ENCODE data around the gene LMO7.
"Not testable (repeated sequence)": the region's sequence is repeated elsewhere in the genome, so short reads cannot be mapped to it uniquely, and the experiment has no call there.

LMO7 gene

GRCh38 chr13:75726306-75726705, 90.2 kb downstream of the LMO7 start:
- no peak overlapping the region for H3K4me2 ChIP-seq (ENCODE audit: low read length)
- no peaks in the 10 kb centered on the region for H4K20me1 ChIP-seq (ENCODE audit: insufficient read depth, low read length)
- peaks cover 9% of the 10 kb centered on the region; the same call in 1 of the 2 replicates for H3K36me3 ChIP-seq (ENCODE audit: insufficient read depth, low read length)
- no peak overlapping the region for H3K4me3 ChIP-seq (ENCODE audit: low read depth, low read length, poor library complexity, severe bottlenecking)
- H3K27ac ChIP-seq (ENCODE audit: low read depth, low read length, poor library complexity, severe bottlenecking): no peak overlapping the region
- TF ChIP-seq EZH2 (IDR thresholded peaks at IDR 0.05; ENCODE audit: borderline replicate concordance, low read length): no peak
- TF ChIP-seq CTCF (IDR thresholded peaks at IDR 0.05; ENCODE audit: low read length): no peak
- H3K79me2 ChIP-seq (ENCODE audit: insufficient read depth, low read length): no peaks in the 10 kb centered on the region
- H2AFZ ChIP-seq (ENCODE audit: low read length): no peak overlapping the region
- no peaks in the 10 kb centered on the region for H3K27me3 ChIP-seq (ENCODE audit: insufficient read depth, low read length)
- H3K9ac ChIP-seq (ENCODE audit: low read length): no peak overlapping the region
- H3K9me3 ChIP-seq (ENCODE audit: low read length): no peaks in the 10 kb centered on the region
- no peaks in the 10 kb centered on the region for H3K9me2 ChIP-seq (ENCODE audit: low read depth, low read length)
- H3K4me1 ChIP-seq (ENCODE audit: insufficient read depth, low read length, severe bottlenecking): no peaks in the 10 kb centered on the region
- no peaks in the 10 kb centered on the region for H3F3A ChIP-seq (ENCODE audit: insufficient read depth, low read length)

GRCh38 chr13:75733113-75733512, 97.0 kb downstream of the LMO7 start:
- not testable (repeated sequence) for H3F3A ChIP-seq (ENCODE audit: insufficient read depth, low read length); H3K4me3 ChIP-seq (ENCODE audit: low read depth, low read length, poor library complexity, severe bottlenecking); H3K27me3 ChIP-seq (ENCODE audit: insufficient read depth, low read length); H3K9me3 ChIP-seq (ENCODE audit: low read length); H4K20me1 ChIP-seq (ENCODE audit: insufficient read depth, low read length); H3K9ac ChIP-seq (ENCODE audit: low read length); H3K9me2 ChIP-seq (ENCODE audit: low read depth, low read length); H2AFZ ChIP-seq (ENCODE audit: low read length); H3K36me3 ChIP-seq (ENCODE audit: insufficient read depth, low read length); H3K27ac ChIP-seq (ENCODE audit: low read depth, low read length, poor library complexity, severe bottlenecking); H3K79me2 ChIP-seq (ENCODE audit: insufficient read depth, low read length); H3K4me1 ChIP-seq (ENCODE audit: insufficient read depth, low read length, severe bottlenecking); H3K4me2 ChIP-seq (ENCODE audit: low read length)

GRCh38 chr13:75736173-75736572, 100.0 kb downstream of the LMO7 start:
- no peak overlapping the region for H3K4me2 ChIP-seq (ENCODE audit: low read length)
- H3K79me2 ChIP-seq (ENCODE audit: insufficient read depth, low read length): no peaks in the 10 kb centered on the region
- no peak overlapping the region for H3K4me3 ChIP-seq (ENCODE audit: low read depth, low read length, poor library complexity, severe bottlenecking)
- TF ChIP-seq EZH2 (IDR thresholded peaks at IDR 0.05; ENCODE audit: borderline replicate concordance, low read length) (no peak), CTCF (IDR thresholded peaks at IDR 0.05; ENCODE audit: low read length) (no peak)
- no peaks in the 10 kb centered on the region for H3K9me3 ChIP-seq (ENCODE audit: low read length)
- H3K27me3 ChIP-seq (ENCODE audit: insufficient read depth, low read length): no peaks in the 10 kb centered on the region
- no peaks in the 10 kb centered on the region for H3F3A ChIP-seq (ENCODE audit: insufficient read depth, low read length)
- peaks cover 9% of the 10 kb centered on the region for H3K36me3 ChIP-seq (ENCODE audit: insufficient read depth, low read length)
- no peaks in the 10 kb centered on the region for H3K9me2 ChIP-seq (ENCODE audit: low read depth, low read length)
- H3K4me1 ChIP-seq (ENCODE audit: insufficient read depth, low read length, severe bottlenecking): no peaks in the 10 kb centered on the region
- H3K9ac ChIP-seq (ENCODE audit: low read length): no peak overlapping the region
- no peak overlapping the region for H3K27ac ChIP-seq (ENCODE audit: low read depth, low read length, poor library complexity, severe bottlenecking)
- H2AFZ ChIP-seq (ENCODE audit: low read length): no peak overlapping the region
- no peaks in the 10 kb centered on the region for H4K20me1 ChIP-seq (ENCODE audit: insufficient read depth, low read length)

GRCh38 chr13:75738841-75739240, 102.7 kb downstream of the LMO7 start:
- Histone ChIP-seq H3K9me3 (ENCODE audit: low read length) (no peaks in the 10 kb centered on the region), H3F3A (ENCODE audit: insufficient read depth, low read length) (no peaks in the 10 kb centered on the region), H3K27me3 (ENCODE audit: insufficient read depth, low read length) (no peaks in the 10 kb centered on the region), H3K36me3 (ENCODE audit: insufficient read depth, low read length) (peaks cover 10% of the 10 kb centered on the region), H3K4me2 (ENCODE audit: low read length) (no peak overlapping the region), H3K27ac (ENCODE audit: low read depth, low read length, poor library complexity, severe bottlenecking) (no peak overlapping the region), H3K4me3 (ENCODE audit: low read depth, low read length, poor library complexity, severe bottlenecking) (no peak overlapping the region), H2AFZ (ENCODE audit: low read length) (no peak overlapping the region), H3K9ac (ENCODE audit: low read length) (no peak overlapping the region), H3K4me1 (ENCODE audit: insufficient read depth, low read length, severe bottlenecking) (no peaks in the 10 kb centered on the region), H4K20me1 (ENCODE audit: insufficient read depth, low read length) (no peaks in the 10 kb centered on the region), H3K9me2 (ENCODE audit: low read depth, low read length) (no peaks in the 10 kb centered on the region), H3K79me2 (ENCODE audit: insufficient read depth, low read length) (no peaks in the 10 kb centered on the region)
- no peak for TF ChIP-seq EZH2 (IDR thresholded peaks at IDR 0.05; ENCODE audit: borderline replicate concordance, low read length)
- TF ChIP-seq CTCF (IDR thresholded peaks at IDR 0.05; ENCODE audit: low read length): no peak
